T-helper 9 cell (primary cell): ENCODE measurements around the gene LIF.
"Not testable (repeated sequence)": the region's sequence is repeated elsewhere in the genome, so short reads cannot be mapped to it uniquely, and the experiment has no call there.

Experiments used
- DNase-seq: peaks from one replicate; pipeline ENCODE4 v3.0.0-alpha.2; 2020

The LIF gene

GRCh38 chr22:30241576-30242371 lies 4.8 kb downstream of the LIF start:
- DNase-seq = no peak

GRCh38 chr22:30240541-30241417 lies 5.8 kb downstream of the LIF start:
- no peak for DNase-seq

DNA sequence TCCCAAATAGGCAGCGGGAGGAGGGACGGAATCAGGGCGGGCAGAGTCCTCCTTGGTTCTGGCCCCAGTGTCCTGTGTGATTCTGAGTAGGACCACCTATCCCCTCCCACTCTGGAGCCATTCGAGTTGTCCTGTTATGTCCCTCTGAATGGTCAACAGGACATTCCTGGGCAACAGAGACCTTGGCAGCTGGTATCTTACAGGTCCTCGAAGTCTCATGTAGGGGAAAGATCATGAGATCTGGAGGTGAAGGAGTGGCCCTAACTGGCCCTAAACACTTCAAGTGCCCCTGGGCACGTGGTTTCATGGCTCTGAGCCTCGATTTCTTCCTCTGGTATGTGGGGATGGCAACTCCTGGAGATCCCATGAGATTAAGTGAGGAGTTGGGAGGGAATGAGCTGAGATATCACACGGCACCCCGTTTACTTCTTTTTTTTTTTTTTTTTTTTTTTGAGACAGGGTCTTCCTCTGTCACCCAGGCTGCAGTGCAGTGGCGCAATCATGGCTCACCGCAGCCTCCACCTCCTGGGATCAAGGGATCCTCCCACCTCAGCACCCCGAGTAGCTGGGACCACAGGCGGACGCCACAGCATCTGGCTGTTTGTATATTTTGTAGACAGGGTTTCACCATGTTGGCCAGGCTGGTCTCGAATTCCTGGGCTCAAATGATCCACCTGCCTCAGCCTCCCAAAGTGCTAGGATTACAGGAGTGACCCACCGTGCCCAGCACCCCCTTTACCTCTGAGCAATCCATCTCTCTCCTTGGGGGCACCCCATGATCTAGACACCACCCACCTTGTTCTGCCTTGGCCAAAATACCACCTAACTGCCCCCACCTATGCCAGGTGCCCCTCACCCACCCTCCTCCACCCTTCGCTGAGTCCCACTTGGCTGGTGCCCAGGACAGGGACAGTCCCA lies 6.8 kb downstream of the LIF start:
- DNase-seq = no peak

GRCh38 chr22:30238661-30239487 lies 7.7 kb downstream of the LIF start:
- no peak for DNase-seq

- no peak for DNase-seq
Measured at GRCh38 chr22:30238136-30238535, 8.4 kb downstream of the LIF start.

DNA sequence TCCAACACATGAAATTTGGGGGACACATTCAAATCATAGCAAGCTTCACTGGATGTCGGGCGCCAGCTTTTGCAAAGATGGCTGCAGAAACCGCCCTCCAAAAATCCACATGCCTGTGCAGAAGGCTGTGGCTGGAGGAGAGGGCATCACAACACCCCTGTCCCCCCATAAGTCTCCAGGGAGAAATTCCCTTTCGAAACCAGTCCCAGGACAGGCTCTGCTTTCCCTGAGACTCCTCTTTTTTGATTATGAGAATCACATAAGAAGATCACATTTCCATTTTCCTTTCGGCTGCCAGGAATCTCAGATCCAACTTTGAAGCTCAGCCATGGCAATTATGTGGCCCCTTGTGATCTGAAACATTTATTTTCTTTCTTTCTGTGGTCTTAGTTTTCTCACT lies 9.7 kb downstream of the LIF start:
- DNase-seq = no peak

GRCh38 chr22:30235687-30236170 lies 10.8 kb downstream of the LIF start:
- DNase-seq = no peak

DNA sequence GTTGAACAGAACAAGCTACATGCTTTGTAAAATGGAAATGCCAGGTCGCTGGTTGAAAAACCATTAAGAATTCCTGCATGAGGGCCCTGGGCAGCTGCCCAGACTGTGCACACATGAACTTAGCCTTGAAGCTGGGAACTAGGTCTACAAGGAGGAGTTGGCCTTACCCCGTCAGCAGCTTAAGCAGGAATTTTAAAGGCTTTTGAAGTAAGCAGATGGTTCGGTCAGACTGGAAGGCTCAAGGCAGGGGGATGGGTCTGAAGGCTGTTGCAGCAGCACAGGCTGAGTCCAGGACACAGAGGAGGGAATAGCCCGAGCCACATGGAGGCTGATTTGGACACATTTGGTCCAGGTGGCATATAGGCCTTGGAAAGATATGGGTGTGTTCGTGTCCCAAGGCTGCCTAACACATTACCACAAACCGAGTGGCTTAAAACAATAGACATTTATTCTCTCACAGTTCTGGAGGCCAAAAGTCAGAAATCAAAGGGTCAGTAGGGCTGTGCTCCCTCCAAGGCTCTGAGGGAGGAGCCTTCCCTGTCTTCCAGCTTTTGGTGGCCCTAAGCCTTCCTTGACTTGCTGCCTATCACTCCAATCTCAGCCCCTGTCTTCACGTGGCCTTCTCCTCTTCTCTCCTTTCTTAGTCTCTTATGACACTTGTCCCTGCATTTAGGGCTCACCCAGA lies 11.6 kb downstream of the LIF start:
- no peak for DNase-seq

DNA sequence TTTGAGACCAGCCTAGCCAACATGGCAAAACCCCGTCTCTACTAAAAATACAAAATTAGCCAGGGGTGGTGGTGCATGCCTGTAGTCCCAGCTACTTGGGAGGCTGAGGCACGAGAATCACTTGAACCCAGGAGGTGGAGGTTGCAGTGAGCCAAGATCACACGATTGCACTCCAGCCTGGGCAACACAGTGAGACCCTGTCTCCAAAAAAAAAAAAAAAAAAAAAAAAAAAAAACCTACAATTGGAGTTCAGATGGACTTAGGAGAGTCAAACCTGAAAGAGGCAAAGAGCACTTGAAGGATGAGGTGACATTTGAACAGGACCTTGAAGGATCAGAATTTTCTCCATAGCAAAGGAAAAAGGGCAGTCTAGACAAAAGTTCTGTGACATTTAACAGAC lies 12.2 kb downstream of the LIF start:
- DNase-seq = not testable (repeated sequence)

- no peak for DNase-seq
Measured at GRCh38 chr22:30233582-30233981, 13.0 kb downstream of the LIF start.

DNA sequence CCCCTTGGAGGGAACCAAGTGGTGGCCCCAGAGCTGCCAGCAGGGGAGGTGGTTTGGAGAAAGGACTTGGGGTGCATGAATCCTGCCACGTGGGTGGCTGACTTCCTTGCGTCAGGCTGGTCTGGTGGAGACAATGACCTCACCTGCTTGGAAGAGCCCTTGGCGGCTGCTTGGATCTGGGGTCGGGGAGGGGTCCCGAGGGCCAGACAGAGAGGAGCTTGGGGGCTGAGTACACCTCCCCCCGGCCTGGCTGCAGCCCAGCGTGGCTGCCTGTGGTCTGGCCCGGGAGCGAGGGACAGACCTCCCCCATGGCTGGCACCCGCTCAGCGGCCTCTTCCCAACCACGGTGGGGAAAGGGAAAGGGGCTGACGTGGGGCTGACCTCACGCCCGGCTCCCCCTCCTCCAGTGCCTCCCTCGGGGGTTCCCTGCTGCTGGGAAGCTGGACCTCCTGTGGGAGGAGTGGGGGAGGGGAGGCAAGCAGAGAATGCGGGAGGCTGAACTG lies 13.8 kb downstream of the LIF start:
- no peak for DNase-seq

DNA sequence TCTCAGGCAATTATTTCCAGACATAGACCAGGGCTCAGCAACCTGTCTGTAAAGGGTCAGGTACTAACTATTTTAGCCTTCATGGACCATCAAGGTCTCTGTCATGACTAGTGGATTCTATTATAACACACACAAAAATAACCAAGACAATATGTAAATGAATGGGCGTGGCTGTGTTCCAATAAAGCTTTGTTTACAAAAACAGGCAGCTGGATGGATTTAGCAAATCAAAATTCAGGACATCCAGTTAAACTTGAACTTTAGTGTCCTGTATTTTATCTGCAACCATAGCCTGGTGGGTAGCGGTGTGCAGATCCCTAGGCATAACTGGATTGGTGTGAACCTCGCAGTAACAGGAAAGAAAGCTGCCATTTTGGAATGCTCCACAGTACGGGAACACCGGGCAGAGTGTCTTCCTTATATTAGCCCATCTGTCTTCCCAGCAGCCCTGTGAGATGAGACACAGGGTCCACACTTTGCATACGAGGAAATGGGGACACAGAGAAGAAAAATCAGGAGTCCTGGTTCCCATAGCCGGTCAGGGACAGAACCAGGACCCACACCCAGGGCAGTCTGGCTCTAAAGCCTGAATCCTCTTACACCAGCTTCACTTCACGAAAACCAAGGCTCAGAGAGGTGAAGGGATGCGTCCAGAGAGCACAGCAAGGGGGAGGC lies 15.6 kb downstream of the LIF start:
- no peak for DNase-seq

DNA sequence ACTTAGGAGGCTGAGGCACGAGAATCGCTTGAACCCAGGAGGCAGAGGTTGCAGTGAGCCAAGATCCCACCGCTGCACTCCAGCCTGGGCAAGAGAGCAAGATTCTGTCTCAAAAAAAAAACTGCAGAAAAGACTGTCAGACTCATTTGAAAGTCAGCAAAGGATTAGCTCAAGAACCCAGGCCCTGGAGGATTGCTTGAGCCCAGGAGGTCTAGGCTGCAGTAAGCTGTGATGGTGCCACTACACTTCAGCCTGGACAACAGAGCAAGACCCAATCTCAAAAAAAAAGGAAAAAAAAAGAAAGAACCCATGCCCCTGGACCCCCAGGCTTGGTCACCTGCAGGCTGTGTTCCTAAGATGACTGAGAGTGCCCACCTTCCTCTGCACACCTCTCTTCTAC lies 16.2 kb downstream of the LIF start:
- no peak for DNase-seq

GRCh38 chr22:30228509-30229359 lies 17.8 kb downstream of the LIF start:
- DNase-seq = no peak

GRCh38 chr22:30227438-30228228 lies 18.9 kb downstream of the LIF start:
- DNase-seq = no peak

GRCh38 chr22:30226192-30226832 lies 20.2 kb downstream of the LIF start:
- DNase-seq = no peak

DNA sequence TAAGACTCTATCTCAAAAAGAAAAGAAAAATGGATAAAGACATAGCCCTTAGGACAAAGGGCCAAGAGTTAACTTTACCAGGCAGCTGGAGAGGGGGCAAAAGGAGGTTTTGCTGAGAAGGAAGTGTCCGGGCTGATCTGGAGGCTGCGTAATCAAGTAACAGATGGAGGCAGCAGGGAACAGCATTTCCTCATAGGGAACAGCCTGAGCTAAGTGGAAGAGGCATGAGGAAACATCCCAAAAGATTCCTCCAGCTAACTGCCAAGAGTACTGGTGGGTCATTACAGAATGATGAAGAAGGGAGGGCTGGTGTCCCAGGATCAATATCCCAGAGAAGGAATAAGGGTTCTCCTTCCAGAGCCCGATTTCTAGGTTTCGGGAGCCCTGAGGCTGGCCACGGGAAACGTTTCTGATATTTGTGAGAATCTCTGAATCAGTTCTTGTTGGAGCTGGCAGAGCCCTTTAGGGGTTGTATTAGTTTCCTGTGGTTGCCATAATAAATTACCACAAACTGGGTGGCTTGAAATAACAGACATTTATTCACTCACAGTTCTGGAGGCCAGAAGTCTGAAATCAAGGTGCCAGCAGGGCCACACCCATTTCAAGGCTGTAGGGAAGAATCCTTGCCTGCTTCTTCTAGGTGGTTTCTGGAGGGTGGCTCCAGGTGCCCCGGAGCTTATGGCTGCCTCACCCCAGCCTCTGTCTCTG lies 21.2 kb downstream of the LIF start:
- no peak for DNase-seq
